ENCODE measurements around the gene VASH1.

VASH1 gene

DNA sequence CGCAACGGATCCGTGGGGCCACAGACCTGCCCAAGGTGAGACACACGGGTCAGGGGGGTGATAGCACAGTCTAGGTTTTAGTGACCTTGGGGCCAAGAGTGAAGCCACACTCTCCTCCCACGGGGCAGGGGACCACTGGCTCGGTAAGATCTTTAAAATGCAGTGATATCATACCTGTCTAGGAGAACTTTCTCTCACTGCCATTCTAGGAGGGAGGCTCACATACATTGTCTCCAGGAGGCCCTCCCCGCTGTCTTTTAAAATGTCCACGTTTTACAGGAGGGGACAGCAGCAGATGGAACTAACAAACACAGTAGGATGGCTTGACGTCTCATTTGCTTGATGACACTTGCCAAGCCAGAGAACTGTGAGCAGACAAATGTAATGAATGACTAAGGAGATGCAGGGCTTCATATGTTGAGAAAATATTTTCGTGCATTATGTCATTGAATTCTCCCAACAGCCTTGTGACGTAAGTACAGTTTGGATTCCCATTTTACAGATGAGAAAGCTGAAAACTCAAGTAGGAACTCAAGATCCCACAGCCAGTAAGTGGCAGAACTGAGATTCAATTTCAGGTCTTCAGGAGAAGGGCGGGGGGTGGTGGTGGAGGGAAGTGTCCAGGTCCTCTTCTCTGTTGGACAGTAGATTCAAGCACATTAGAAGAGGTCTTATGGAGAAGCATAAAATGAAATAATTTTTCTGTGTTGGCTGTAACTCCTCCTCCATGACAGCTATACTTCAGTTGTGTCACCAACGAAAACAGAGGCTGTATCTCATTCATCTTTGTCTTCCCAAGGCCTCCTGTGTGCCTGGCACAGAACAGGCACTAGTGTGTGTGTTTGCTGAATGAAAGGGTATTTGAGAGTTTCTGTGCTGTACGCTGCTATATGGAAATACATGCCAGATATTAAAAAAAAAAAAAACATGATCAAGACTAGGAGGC lies 2.1 kb downstream of the VASH1 start:
- Histone ChIP-seq H3K4me2 (ENCODE audit: low read depth, low read length) (no peak overlapping the region), H3F3A (ENCODE audit: insufficient read depth, low read length) (no peaks in the 10 kb centered on the region), H4K20me1 (ENCODE audit: insufficient read depth, low read length) (no peaks in the 10 kb centered on the region), H3K27me3 (replicated peaks; ENCODE audit: insufficient read depth, low read length) (0 out of 2 replicates have a peak, but pooled peaks cover 4% of the 10 kb centered on the region), H2AFZ (ENCODE audit: low read length) (no peak overlapping the region), H3K79me2 (ENCODE audit: low read length) (no peaks in the 10 kb centered on the region), H3K27ac (ENCODE audit: low read length) (no peak overlapping the region), H3K36me3 (replicated peaks; ENCODE audit: insufficient read depth, low read length) (no peaks in the 10 kb centered on the region), H3K4me3 (ENCODE audit: low read length) (no peak overlapping the region), H3K9me3 (replicated peaks; ENCODE audit: insufficient read depth, low read length) (no peaks in the 10 kb centered on the region), H3K4me1 (ENCODE audit: low read length) (no peaks in the 10 kb centered on the region), H3K9me2 (replicated peaks; ENCODE audit: insufficient read depth, low read length) (no peaks in the 10 kb centered on the region), H3K9ac (ENCODE audit: low read length) (no peak overlapping the region)
- no peak for DNase-seq
- no peak for TF ChIP-seq EZH2phosphoT487 (IDR thresholded peaks at IDR 0.05; ENCODE audit: low read length)
- TF ChIP-seq, protein P1, sequence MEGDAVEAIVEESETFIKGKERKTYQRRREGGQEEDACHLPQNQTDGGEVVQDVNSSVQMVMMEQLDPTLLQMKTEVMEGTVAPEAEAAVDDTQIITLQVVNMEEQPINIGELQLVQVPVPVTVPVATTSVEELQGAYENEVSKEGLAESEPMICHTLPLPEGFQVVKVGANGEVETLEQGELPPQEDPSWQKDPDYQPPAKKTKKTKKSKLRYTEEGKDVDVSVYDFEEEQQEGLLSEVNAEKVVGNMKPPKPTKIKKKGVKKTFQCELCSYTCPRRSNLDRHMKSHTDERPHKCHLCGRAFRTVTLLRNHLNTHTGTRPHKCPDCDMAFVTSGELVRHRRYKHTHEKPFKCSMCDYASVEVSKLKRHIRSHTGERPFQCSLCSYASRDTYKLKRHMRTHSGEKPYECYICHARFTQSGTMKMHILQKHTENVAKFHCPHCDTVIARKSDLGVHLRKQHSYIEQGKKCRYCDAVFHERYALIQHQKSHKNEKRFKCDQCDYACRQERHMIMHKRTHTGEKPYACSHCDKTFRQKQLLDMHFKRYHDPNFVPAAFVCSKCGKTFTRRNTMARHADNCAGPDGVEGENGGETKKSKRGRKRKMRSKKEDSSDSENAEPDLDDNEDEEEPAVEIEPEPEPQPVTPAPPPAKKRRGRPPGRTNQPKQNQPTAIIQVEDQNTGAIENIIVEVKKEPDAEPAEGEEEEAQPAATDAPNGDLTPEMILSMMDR (IDR thresholded peaks at IDR 0.05; ENCODE audit: low read length) = no peak
- TF ChIP-seq EZH2 (optimal IDR thresholded peaks at IDR 0.05; ENCODE audit: low read depth, low read length) = no peak

DNA sequence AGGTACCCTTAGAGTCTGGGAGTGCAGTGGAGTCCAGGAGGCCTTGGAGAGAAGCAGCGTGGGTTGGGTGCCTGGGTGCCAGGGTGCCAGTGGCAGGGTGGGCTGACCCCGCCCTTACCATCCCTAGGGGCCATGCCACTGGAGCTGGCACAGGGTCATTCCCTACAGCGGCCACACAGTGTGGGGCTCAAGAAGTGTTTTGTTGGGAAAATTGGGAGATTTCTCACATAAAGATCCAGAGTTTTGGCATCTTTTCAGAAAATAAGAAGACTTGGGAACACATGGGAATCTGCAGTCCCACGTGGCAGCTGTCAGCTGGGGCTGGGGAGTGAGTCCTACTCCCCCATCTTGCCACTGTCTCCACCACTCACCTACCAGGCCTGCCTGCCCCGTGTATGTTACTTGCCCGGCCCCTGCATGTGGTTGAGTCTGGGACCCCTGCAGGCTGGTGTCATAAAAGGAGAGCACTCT lies 4.2 kb downstream of the VASH1 start:
- H3K79me2 ChIP-seq (ENCODE audit: low read length) = no peaks in the 10 kb centered on the region
- no peak for DNase-seq
- H3K27me3 ChIP-seq (replicated peaks; ENCODE audit: insufficient read depth, low read length) = 0 out of 2 replicates have a peak, but pooled peaks cover 4% of the 10 kb centered on the region
- no peak overlapping the region for H3K4me2 ChIP-seq (ENCODE audit: low read depth, low read length)
- H3K9me2 ChIP-seq (replicated peaks; ENCODE audit: insufficient read depth, low read length) = no peaks in the 10 kb centered on the region
- no peak overlapping the region for H3K4me3 ChIP-seq (ENCODE audit: low read length)
- H2AFZ ChIP-seq (ENCODE audit: low read length) = no peak overlapping the region
- no peaks in the 10 kb centered on the region for H4K20me1 ChIP-seq (ENCODE audit: insufficient read depth, low read length)
- H3K4me1 ChIP-seq (ENCODE audit: low read length) = no peaks in the 10 kb centered on the region
- no peak overlapping the region for H3K9ac ChIP-seq (ENCODE audit: low read length)
- H3K27ac ChIP-seq (ENCODE audit: low read length) = no peak overlapping the region
- TF ChIP-seq EZH2phosphoT487 (IDR thresholded peaks at IDR 0.05; ENCODE audit: low read length) (no peak), EZH2 (optimal IDR thresholded peaks at IDR 0.05; ENCODE audit: low read depth, low read length) (no peak)
- TF ChIP-seq, protein P1 (IDR thresholded peaks at IDR 0.05; ENCODE audit: low read length) = no peak
- no peaks in the 10 kb centered on the region for H3F3A ChIP-seq (ENCODE audit: insufficient read depth, low read length)
- H3K9me3 ChIP-seq (replicated peaks; ENCODE audit: insufficient read depth, low read length) = no peaks in the 10 kb centered on the region
- H3K36me3 ChIP-seq (replicated peaks; ENCODE audit: insufficient read depth, low read length) = no peaks in the 10 kb centered on the region

DNA sequence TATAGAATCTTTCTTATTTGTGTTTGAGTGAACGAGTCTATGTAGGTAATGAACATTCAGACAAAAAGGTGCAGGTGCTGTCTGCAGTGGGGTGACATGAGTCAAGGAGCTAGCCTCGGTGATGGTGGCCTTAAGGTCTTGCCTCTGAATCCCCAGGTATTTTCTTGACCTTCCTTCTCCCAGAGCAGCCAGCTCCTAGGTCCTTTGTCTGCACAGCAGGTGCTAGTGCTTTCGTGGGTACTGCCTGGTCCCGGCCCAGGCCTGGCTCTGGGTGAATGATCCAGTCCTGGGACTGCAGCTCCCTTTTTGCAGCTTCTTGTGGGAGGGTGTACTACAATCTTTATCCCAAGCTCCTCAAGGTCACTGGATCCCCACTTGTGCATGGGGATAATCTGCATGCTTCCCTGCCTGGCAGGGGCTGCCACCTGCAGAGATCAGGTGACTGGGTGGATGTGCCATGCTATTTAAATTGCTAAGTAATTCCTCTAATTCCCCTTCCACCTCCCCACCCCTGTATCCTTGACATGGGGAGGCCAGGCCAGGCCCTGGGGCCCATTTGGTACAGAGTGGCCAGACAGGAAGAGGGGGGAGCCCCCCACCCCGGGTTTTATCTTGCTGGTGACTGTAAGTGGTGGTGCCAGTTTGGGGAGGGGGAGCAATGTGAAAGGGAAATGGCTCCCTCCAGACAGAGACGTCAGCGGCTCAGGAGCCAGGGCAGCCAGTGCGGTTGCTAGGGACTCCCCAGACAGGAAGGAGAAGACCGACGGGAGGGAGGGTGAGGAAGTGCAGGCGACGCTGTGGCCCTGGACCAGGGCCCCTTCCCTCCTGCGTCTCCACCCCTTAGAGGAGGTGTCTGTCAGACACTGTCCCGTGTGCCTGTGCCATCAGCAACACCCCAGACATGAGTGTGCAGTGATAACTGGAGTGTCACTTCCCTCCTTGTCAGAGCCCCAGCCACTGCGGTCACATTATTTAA lies 6.7 kb downstream of the VASH1 start:
- DNase-seq = no peak
- H3K9me2 ChIP-seq (replicated peaks; ENCODE audit: insufficient read depth, low read length) = no peaks in the 10 kb centered on the region
- TF ChIP-seq, protein P1 (IDR thresholded peaks at IDR 0.05; ENCODE audit: low read length) = no peak
- no peak for TF ChIP-seq EZH2 (optimal IDR thresholded peaks at IDR 0.05; ENCODE audit: low read depth, low read length)
- TF ChIP-seq EZH2phosphoT487 (IDR thresholded peaks at IDR 0.05; ENCODE audit: low read length) = no peak
- no peak overlapping the region for H3K4me2 ChIP-seq (ENCODE audit: low read depth, low read length)
- no peaks in the 10 kb centered on the region for H4K20me1 ChIP-seq (ENCODE audit: insufficient read depth, low read length)
- no peaks in the 10 kb centered on the region for H3K36me3 ChIP-seq (replicated peaks; ENCODE audit: insufficient read depth, low read length)
- no peaks in the 10 kb centered on the region for H3K9me3 ChIP-seq (replicated peaks; ENCODE audit: insufficient read depth, low read length)
- no peak overlapping the region for H3K4me3 ChIP-seq (ENCODE audit: low read length)
- no peak overlapping the region for H3K27ac ChIP-seq (ENCODE audit: low read length)
- no peaks in the 10 kb centered on the region for H3K4me1 ChIP-seq (ENCODE audit: low read length)
- no peaks in the 10 kb centered on the region for H3K27me3 ChIP-seq (replicated peaks; ENCODE audit: insufficient read depth, low read length)
- H2AFZ ChIP-seq (ENCODE audit: low read length) = no peak overlapping the region
- no peaks in the 10 kb centered on the region for H3K79me2 ChIP-seq (ENCODE audit: low read length)
- H3K9ac ChIP-seq (ENCODE audit: low read length) = no peak overlapping the region
- no peaks in the 10 kb centered on the region for H3F3A ChIP-seq (ENCODE audit: insufficient read depth, low read length)

Data from MM.1S (cell line).